ENCODE measurements around the gene PTTG1IP. TPM values are rescaled to one million over a fixed set of nuclear protein-coding genes. Genes with fewer than 3 reads are reported as not detected.

PTTG1IP gene
- total and polyA plus RNA-seq, 2 of the 13 experiments (the other 11 are each of a cell fraction or from before 2014, with no cell fraction given): 161 to 700 TPM

DNA sequence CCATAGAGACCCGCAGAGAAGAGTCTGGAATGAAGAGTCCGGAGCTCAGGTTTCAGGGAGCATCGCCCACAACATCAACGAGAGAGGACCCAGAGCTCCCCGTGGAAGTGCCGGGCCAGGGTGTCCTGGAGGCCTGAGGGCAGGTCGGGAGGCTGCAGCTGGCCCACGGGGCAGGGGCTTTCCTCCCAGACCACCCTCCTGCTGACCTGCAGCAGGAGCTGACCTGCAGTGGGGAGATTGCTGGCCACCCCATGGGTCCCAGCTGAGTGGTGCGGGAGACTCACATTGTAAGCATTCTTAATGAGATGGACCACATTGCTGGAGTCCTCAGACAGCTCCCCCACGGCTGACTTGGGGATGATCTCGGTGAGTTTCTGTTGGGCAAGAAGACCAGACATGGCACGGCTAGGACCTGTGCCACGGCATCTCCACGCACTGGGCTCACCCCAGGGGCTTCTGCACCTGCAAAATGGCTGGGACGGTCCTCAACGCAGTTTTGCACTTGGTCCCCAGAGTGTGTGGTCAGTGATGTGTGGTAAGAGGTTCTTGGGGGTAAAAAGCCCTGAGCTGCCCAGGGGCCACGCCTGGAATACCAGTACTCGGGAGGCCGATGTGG is 21.3 kb upstream of the PTTG1IP start (continued):
- TF ChIP-seq, protein P1, sequence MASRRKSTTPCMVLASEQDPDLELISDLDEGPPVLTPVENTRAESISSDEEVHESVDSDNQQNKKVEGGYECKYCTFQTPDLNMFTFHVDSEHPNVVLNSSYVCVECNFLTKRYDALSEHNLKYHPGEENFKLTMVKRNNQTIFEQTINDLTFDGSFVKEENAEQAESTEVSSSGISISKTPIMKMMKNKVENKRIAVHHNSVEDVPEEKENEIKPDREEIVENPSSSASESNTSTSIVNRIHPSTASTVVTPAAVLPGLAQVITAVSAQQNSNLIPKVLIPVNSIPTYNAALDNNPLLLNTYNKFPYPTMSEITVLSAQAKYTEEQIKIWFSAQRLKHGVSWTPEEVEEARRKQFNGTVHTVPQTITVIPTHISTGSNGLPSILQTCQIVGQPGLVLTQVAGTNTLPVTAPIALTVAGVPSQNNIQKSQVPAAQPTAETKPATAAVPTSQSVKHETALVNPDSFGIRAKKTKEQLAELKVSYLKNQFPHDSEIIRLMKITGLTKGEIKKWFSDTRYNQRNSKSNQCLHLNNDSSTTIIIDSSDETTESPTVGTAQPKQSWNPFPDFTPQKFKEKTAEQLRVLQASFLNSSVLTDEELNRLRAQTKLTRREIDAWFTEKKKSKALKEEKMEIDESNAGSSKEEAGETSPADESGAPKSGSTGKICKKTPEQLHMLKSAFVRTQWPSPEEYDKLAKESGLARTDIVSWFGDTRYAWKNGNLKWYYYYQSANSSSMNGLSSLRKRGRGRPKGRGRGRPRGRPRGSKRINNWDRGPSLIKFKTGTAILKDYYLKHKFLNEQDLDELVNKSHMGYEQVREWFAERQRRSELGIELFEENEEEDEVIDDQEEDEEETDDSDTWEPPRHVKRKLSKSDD (CRISPR knock-in tag; IDR thresholded peaks at IDR 0.05; ENCODE audit: low read depth): no peak
- TF ChIP-seq, protein P2, sequence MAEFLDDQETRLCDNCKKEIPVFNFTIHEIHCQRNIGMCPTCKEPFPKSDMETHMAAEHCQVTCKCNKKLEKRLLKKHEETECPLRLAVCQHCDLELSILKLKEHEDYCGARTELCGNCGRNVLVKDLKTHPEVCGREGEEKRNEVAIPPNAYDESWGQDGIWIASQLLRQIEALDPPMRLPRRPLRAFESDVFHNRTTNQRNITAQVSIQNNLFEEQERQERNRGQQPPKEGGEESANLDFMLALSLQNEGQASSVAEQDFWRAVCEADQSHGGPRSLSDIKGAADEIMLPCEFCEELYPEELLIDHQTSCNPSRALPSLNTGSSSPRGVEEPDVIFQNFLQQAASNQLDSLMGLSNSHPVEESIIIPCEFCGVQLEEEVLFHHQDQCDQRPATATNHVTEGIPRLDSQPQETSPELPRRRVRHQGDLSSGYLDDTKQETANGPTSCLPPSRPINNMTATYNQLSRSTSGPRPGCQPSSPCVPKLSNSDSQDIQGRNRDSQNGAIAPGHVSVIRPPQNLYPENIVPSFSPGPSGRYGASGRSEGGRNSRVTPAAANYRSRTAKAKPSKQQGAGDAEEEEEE (CRISPR knock-in tag; IDR thresholded peaks at IDR 0.05; ENCODE audit: borderline replicate concordance): no peak
- TF ChIP-seq, protein P3, sequence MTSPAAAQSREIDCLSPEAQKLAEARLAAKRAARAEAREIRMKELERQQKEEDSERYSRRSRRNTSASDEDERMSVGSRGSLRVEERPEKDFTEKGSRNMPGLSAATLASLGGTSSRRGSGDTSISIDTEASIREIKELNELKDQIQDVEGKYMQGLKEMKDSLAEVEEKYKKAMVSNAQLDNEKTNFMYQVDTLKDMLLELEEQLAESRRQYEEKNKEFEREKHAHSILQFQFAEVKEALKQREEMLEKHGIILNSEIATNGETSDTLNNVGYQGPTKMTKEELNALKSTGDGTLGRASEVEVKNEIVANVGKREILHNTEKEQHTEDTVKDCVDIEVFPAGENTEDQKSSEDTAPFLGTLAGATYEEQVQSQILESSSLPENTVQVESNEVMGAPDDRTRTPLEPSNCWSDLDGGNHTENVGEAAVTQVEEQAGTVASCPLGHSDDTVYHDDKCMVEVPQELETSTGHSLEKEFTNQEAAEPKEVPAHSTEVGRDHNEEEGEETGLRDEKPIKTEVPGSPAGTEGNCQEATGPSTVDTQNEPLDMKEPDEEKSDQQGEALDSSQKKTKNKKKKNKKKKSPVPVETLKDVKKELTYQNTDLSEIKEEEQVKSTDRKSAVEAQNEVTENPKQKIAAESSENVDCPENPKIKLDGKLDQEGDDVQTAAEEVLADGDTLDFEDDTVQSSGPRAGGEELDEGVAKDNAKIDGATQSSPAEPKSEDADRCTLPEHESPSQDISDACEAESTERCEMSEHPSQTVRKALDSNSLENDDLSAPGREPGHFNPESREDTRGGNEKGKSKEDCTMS (CRISPR knock-in tag; conservative IDR thresholded peaks at IDR 0.05): no peak

Measured in HepG2 (cell line).